SK-N-SH treated with all-trans-retinoic acid at 6 μM for 48 hours (cell line): ENCODE data around the gene ERN1.

Experiments used
- ARNTL ChIP-seq: fragments of 450-650 bp; formaldehyde crosslinking; IDR thresholded peaks from 2 replicates; pipeline ENCODE4 v1.5.0; 2020; ENCODE audit warnings: low read depth, mild to moderate bottlenecking, moderate library complexity, borderline replicate concordance
- CSRNP3 ChIP-seq: fragments of 250-450 bp; sonication (Bioruptor Pico); IDR thresholded peaks from 2 replicates; pipeline ENCODE4 v1.5.1; 2021; ENCODE audit warnings: mild to moderate bottlenecking, moderate library complexity
- ESRRG ChIP-seq: fragments of 250-450 bp; sonication (Bioruptor Pico); IDR thresholded peaks from 2 replicates; pipeline ENCODE4 v1.6.1; 2021; ENCODE audit warnings: mild to moderate bottlenecking
- ISL1 ChIP-seq: fragments of 250-450 bp; sonication (Bioruptor Pico); IDR thresholded peaks from 2 replicates; pipeline ENCODE4 v2.1.2; 2022; ENCODE audit warnings: mild to moderate bottlenecking, moderate library complexity
- PATZ1 ChIP-seq: fragments of 250-450 bp; sonication (Bioruptor Pico); IDR thresholded peaks from 2 replicates; pipeline ENCODE4 v1.8.0; 2020; ENCODE audit warnings: mild to moderate bottlenecking, moderate library complexity, borderline replicate concordance
- POU6F1 ChIP-seq: fragments of 250-450 bp; sonication (Bioruptor Pico); IDR thresholded peaks from 2 replicates; pipeline ENCODE4 v1.8.0; 2021; ENCODE audit warnings: low read depth, mild to moderate bottlenecking, moderate library complexity, borderline replicate concordance
- PPARA ChIP-seq: fragments of 250-450 bp; sonication (Bioruptor Pico); IDR thresholded peaks from 2 replicates; pipeline ENCODE4 v1.5.0; 2020; ENCODE audit warnings: mild to moderate bottlenecking, borderline replicate concordance
- RARB ChIP-seq: fragments of 250-450 bp; sonication (Bioruptor Pico); IDR thresholded peaks from 2 replicates; pipeline ENCODE4 v1.8.0; 2021; ENCODE audit warnings: mild to moderate bottlenecking, moderate library complexity
- ZFP30 ChIP-seq: fragments of 450-650 bp; formaldehyde crosslinking; IDR thresholded peaks from 2 replicates; pipeline ENCODE4 v1.5.0; 2022; ENCODE audit warnings: mild to moderate bottlenecking, moderate library complexity
- ZNF565 ChIP-seq: fragments of 450-650 bp; formaldehyde crosslinking; conservative IDR thresholded peaks from 2 replicates; pipeline ENCODE4 v1.5.0; 2020; ENCODE audit warnings: low read depth, mild to moderate bottlenecking, moderate library complexity
- ZNF70 ChIP-seq: fragments of 450-650 bp; formaldehyde crosslinking; IDR thresholded peaks from 2 replicates; pipeline ENCODE4 v1.5.0; 2020; ENCODE audit warnings: mild to moderate bottlenecking, moderate library complexity

- TF ChIP-seq RARB (CRISPR knock-in tag), result no peak
- TF ChIP-seq PATZ1 (CRISPR knock-in tag), result no peak
- TF ChIP-seq PPARA (CRISPR knock-in tag), result no peak
- TF ChIP-seq ISL1 (CRISPR knock-in tag), result no peak
- no peak for TF ChIP-seq ZFP30
- TF ChIP-seq CSRNP3 (CRISPR knock-in tag), result no peak
- no peak for TF ChIP-seq ARNTL (CRISPR knock-in tag)
- TF ChIP-seq ZNF565 (CRISPR knock-in tag), result no peak
- no peak for TF ChIP-seq ESRRG (CRISPR knock-in tag)
- TF ChIP-seq ZNF70 (CRISPR knock-in tag), result no peak
- TF ChIP-seq POU6F1 (CRISPR knock-in tag), result no peak
Observed at GRCh38 chr17:64028874-64029464, 101.0 kb downstream of the ERN1 start.
